Endothelial cell of umbilical vein (primary cell): ENCODE measurements around the gene SPATA6L. TPM values are rescaled to one million over a fixed set of nuclear protein-coding genes. Genes with fewer than 3 reads are reported as not detected.

ENCODE experiments used
- BruUV-seq: library from RNA; stranded (reverse); fragments of 400-500 nt; replicated peaks from 2 replicates; lab custom pipeline; 2021; lab: Mats Ljungman, UMichigan
- CTCF ChIA-PET: fragments of 300-600, 350-600 bp; sonication (Branson Sonifier 250); formaldehyde crosslinking; loops from one replicate; lab custom pipeline; 2021; ENCODE audit warnings: antibody characterized with exemption, inconsistent platforms; lab: Charles Lee
- POLR2A ChIA-PET: fragments of 300-600, 350-600 bp; sonication (Branson Sonifier 250); formaldehyde crosslinking; loops from one replicate; lab custom pipeline; 2021; ENCODE audit warnings: antibody characterized with exemption, inconsistent platforms; lab: Charles Lee
- DNase-seq: peaks from one replicate; pipeline ENCODE4 v3.0.0-alpha.2; 2011; ENCODE audit warnings: low read depth, low spot score
- FAIRE-seq: peaks from 2 replicates; lab custom pipeline; 2011; peaks lifted over from hg19 to GRCh38; lab: Jason Lieb, UNC
- H2AFZ ChIP-seq: 2 replicates; pipeline ENCODE4 v1.6.0; 2012; ENCODE audit warnings: low read depth, low read length, control low read depth, inconsistent platforms
- H3K27ac ChIP-seq: 2 replicates; pipeline ENCODE4 v1.5.1; 2011; ENCODE audit warnings: low read depth, mild to moderate bottlenecking, control low read depth, low read length, moderate library complexity; ENCODE audit not compliant: insufficient read depth
- H3K27me3 ChIP-seq, 2 experiments: 2 replicates each; pipeline versions ENCODE4 v1.6.0 to v1.6.1; 2011; ENCODE audit warnings: low read length in 2 of 2, mixed read lengths in 1 of 2; ENCODE audit not compliant: control insufficient read depth in 2 of 2, insufficient read depth in 2 of 2
- H3K36me3 ChIP-seq, 2 experiments: 2 replicates in 1 of 2; 3 replicates in 1 of 2; pipeline ENCODE4 v1.5.1; 2011; ENCODE audit warnings: low read length in 2 of 2, mild to moderate bottlenecking in 1 of 2, moderate library complexity in 1 of 2; ENCODE audit not compliant: control insufficient read depth in 2 of 2, insufficient read depth in 2 of 2; ENCODE audit errors: extremely low read depth in 1 of 2
- H3K4me1 ChIP-seq: 3 replicates; pipeline ENCODE4 v1.5.1; 2011; ENCODE audit warnings: mild to moderate bottlenecking, low read length; ENCODE audit not compliant: control insufficient read depth, insufficient read depth; ENCODE audit errors: extremely low read depth
- H3K4me2 ChIP-seq: 2 replicates; pipeline ENCODE4 v1.6.1; 2011; ENCODE audit warnings: low read length, control low read depth, mixed read lengths; ENCODE audit not compliant: insufficient read depth
- H3K4me3 ChIP-seq, 3 experiments: fragments of 200-600 bp in 1 of 3; sonication (generic), shearing (Covaris generic) in 1 of 3; replicated peaks in 1 of 3; 2 replicates each; pipeline ENCODE4 v1.5.1; 2011 to 2016; ENCODE audit warnings: control low read depth in 3 of 3, low read length in 3 of 3, mild to moderate bottlenecking in 2 of 3, inconsistent platforms in 1 of 3, low read depth in 1 of 3, moderate library complexity in 1 of 3; ENCODE audit not compliant: insufficient read depth in 1 of 3
- H3K79me2 ChIP-seq: 2 replicates; pipeline ENCODE4 v1.6.0; 2012; ENCODE audit warnings: low read length, inconsistent platforms; ENCODE audit not compliant: control insufficient read depth, insufficient read depth
- H3K9ac ChIP-seq: replicated peaks from 2 replicates; pipeline ENCODE3; 2011; ENCODE audit warnings: low read length, control low read depth; ENCODE audit not compliant: insufficient read depth; ENCODE audit errors: extremely low read depth
- H3K9me1 ChIP-seq: replicated peaks from 3 replicates; pipeline ENCODE4 v1.6.0; 2011; ENCODE audit warnings: mild to moderate bottlenecking, low read length; ENCODE audit not compliant: control insufficient read depth, insufficient read depth; ENCODE audit errors: extremely low read depth
- H3K9me3 ChIP-seq: replicated peaks from 2 replicates; pipeline ENCODE4 v1.5.1; 2012; ENCODE audit warnings: low read length, inconsistent platforms; ENCODE audit not compliant: control insufficient read depth, insufficient read depth
- H4K20me1 ChIP-seq: replicated peaks from 2 replicates; pipeline ENCODE3; 2011; ENCODE audit warnings: mild to moderate bottlenecking, low read length; ENCODE audit not compliant: control insufficient read depth, insufficient read depth; ENCODE audit errors: extremely low read depth
- EZH2 ChIP-seq: IDR thresholded peaks from 2 replicates; pipeline ENCODE4 v1.6.1; 2012; ENCODE audit warnings: borderline replicate concordance, low read depth, mild to moderate bottlenecking, moderate library complexity, low read length, inconsistent platforms; ENCODE audit not compliant: severe bottlenecking
- FOS ChIP-seq: IDR thresholded peaks from 2 replicates; pipeline ENCODE4 v1.6.1; 2011; ENCODE audit warnings: mild to moderate bottlenecking, low read length, moderate library complexity, borderline replicate concordance; ENCODE audit not compliant: insufficient read depth
- GATA2 ChIP-seq: IDR thresholded peaks from 2 replicates; pipeline ENCODE4 v1.7.0; 2011; ENCODE audit warnings: low read depth, mild to moderate bottlenecking, moderate library complexity, mixed read lengths, low read length; ENCODE audit not compliant: insufficient read length, insufficient read depth
- MYC ChIP-seq: IDR thresholded peaks from one replicate; pipeline ENCODE4 v1.6.1; 2011; ENCODE audit warnings: mild to moderate bottlenecking, low read depth, low read length
- POLR2A ChIP-seq: IDR thresholded peaks from 2 replicates; pipeline ENCODE4 v1.6.1; 2012; ENCODE audit warnings: low read depth, mild to moderate bottlenecking, control low read depth, low read length
- POLR2AphosphoS5 ChIP-seq: IDR thresholded peaks from 2 replicates; pipeline ENCODE4 v1.6.1; 2012; ENCODE audit warnings: low read depth, mild to moderate bottlenecking, control low read depth, low read length, moderate library complexity; ENCODE audit not compliant: insufficient read depth
- dilution Hi-C: fragments of 300-500 bp; cut with MboI; formaldehyde crosslinking; loops from one replicate; pipeline ENCODE4 v1.15.0; 2019; ENCODE audit warnings: low sequenced_read_pairs; ENCODE audit not compliant: extremely low pct_ligation_motif_present
- intact Hi-C: fragments of 100-400 bp; cut with micrococcal nuclease; formaldehyde crosslinking; loops from one replicate; pipeline ENCODE4 v1.10.0; 2022
- polyA plus RNA-seq, 4 experiments: library from polyadenylated mRNA; depleted of rRNA in 3 of 4; stranded (reverse) in 3 of 4; unstranded in 1 of 4; fragments of >200 nt; gene quantifications; 2 replicates each; pipeline versions ENCODE4 v1.2.1 to v1.2.3, GENCODE V29; 2011 to 2012; ENCODE audit warnings: missing spikeins in 1 of 4
- total RNA-seq: library from RNA; stranded (reverse); gene quantifications from 2 replicates; pipeline ENCODE4 v1.2.3, GENCODE V29; 2021
- TF ChIP-seq, protein P1 (sequence below): IDR thresholded peaks from 2 replicates; pipeline ENCODE4 v1.6.1; 2011; ENCODE audit not compliant: insufficient read depth, insufficient read length

SPATA6L gene
- total and polyA plus RNA-seq, 2 donors (not counting 3 experiments of a cell fraction or from before 2014, with no cell fraction given) = 0.40 to 1.5 TPM

DNA sequence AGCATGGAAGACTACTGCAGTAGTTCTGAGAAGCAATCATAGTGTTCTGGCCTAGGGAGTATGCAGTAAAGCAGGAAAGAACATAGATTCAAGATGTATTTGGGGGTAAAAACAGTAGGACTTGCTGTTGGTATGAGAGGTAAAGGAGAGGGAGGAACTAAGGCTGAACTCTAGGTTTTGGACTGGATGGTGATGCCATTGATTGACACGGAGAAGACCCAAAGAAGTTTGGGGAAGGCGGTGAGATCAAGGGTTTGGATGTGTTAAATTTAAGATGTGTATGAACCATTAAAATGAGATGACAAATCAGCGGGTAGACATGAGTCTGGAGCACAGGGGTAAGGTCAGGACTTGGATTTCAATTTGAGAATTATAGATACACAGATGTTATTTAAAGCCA, 11.1 kb upstream of the SPATA6L start:
- H2AFZ ChIP-seq = no peak overlapping the region
- no peaks in the 10 kb centered on the region for H3K36me3 ChIP-seq
- peaks cover 6% of the 10 kb centered on the region for H3K4me1 ChIP-seq
- no TSS peak for BruUV-seq
- H3K9me3 ChIP-seq = no peaks in the 10 kb centered on the region
- intact Hi-C loops (loop anchor here (10.0 kb wide), 1 partner anchor 1153 kb away; the partner anchor contains the start of gene RFX3), dilution Hi-C loops (no loop called here)
- POLR2A ChIA-PET = no interaction called here
- peaks cover 17% of the 10 kb centered on the region for H3K79me2 ChIP-seq
- no peak overlapping the region for H3K4me2 ChIP-seq
- H3K27me3 ChIP-seq = no peaks in the 10 kb centered on the region
- no peak for FAIRE-seq
- no peak overlapping the region for H3K4me3 ChIP-seq
- CTCF ChIA-PET = interaction anchor here (0.6 kb wide), 1 partner anchor 12 kb away, joined by 3 read pairs; no protein-coding TSS in a partner anchor
- no peaks in the 10 kb centered on the region for H4K20me1 ChIP-seq
- DNase-seq = no peak
- H3K27ac ChIP-seq = no peak overlapping the region
- H3K9ac ChIP-seq = no peak overlapping the region
- TF ChIP-seq EZH2 = no peak
- TF ChIP-seq POLR2AphosphoS5 = no peak
- TF ChIP-seq MYC = no peak
- no peak for TF ChIP-seq GATA2
- H3K9me1 ChIP-seq = no peaks in the 10 kb centered on the region

DNA sequence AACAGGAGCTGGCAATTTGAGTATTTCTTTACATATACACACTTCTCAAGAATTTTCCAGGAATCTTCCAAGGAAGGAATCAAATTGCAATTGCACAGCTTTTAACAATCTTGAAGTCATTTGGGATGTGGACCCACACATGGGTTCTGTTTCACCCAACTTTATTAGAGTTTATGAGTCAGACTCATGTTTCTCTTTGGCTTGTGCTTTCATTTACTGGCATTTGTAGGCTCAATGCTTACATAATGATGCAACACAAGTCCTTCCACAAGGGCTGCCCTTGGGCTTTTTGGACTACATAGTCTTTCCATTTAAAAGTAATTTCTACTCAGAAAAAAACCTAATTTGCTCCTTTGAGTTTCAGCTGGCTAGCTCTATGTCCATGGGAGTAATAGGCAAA, 8.5 kb upstream of the SPATA6L start:
- FAIRE-seq (no peak), DNase-seq (no peak)
- no peaks in the 10 kb centered on the region for H3K9me3 ChIP-seq
- no peaks in the 10 kb centered on the region for H3K9me1 ChIP-seq
- no peak overlapping the region for H3K4me3 ChIP-seq
- H3K79me2 ChIP-seq = peaks cover 1% of the 10 kb centered on the region
- no peak overlapping the region for H3K27ac ChIP-seq
- H3K36me3 ChIP-seq = no peaks in the 10 kb centered on the region
- intact Hi-C loops (loop anchor here (10.0 kb wide), 1 partner anchor 1150 kb away; the partner anchor contains the start of gene RFX3), dilution Hi-C loops (no loop called here)
- no peaks in the 10 kb centered on the region for H3K27me3 ChIP-seq
- TF ChIP-seq FOS (no peak), GATA2 (no peak), MYC (no peak), POLR2A (no peak), EZH2 (no peak)
- TF ChIP-seq, protein P1, sequence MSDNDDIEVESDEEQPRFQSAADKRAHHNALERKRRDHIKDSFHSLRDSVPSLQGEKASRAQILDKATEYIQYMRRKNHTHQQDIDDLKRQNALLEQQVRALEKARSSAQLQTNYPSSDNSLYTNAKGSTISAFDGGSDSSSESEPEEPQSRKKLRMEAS = no peak
- CTCF ChIA-PET = interaction anchor here (1.2 to 1.6 kb wide), 2 partner anchors 9 to 12 kb away, joined by 4 to 5 read pairs; partner anchors contain the start of genes PLPP6 and SPATA6L
- POLR2A ChIA-PET = no interaction called here
- BruUV-seq = no TSS peak
- H4K20me1 ChIP-seq = no peaks in the 10 kb centered on the region
- H3K9ac ChIP-seq = no peak overlapping the region
- no peak overlapping the region for H3K4me2 ChIP-seq
- H2AFZ ChIP-seq = no peak overlapping the region
- H3K4me1 ChIP-seq = no peaks in the 10 kb centered on the region
